Neural cell (in vitro differentiated cells): ENCODE measurements around the gene DAND5.

Experiments
- CTCF ChIP-seq: fragments of 450-650 bp; IDR thresholded peaks from 2 replicates; pipeline ENCODE4 v1.5.1; 2014; ENCODE audit warnings: antibody characterized with exemption, mild to moderate bottlenecking, moderate library complexity; ENCODE audit not compliant: poor library complexity, severe bottlenecking
- EP300 ChIP-seq: fragments of 450-650 bp; conservative IDR thresholded peaks from 2 replicates; pipeline ENCODE4 v1.6.1; 2014; ENCODE audit warnings: antibody characterized with exemption, mild to moderate bottlenecking, moderate library complexity; ENCODE audit not compliant: poor library complexity, severe bottlenecking
- EZH2 ChIP-seq: fragments of 200-600, 300-800 bp; shearing (Covaris generic), sonication (generic); IDR thresholded peaks from 2 replicates; pipeline ENCODE4 v1.6.1; 2014; ENCODE audit warnings: antibody characterized with exemption, low read length, borderline replicate concordance, mild to moderate bottlenecking; ENCODE audit not compliant: insufficient read depth, poor library complexity, severe bottlenecking
- MXI1 ChIP-seq: fragments of 450-650 bp; conservative IDR thresholded peaks from 2 replicates; pipeline ENCODE4 v1.6.1; 2014; ENCODE audit warnings: antibody characterized with exemption, mild to moderate bottlenecking; ENCODE audit not compliant: poor library complexity, severe bottlenecking
- POLR2AphosphoS5 ChIP-seq: IDR thresholded peaks from 2 replicates; pipeline ENCODE4 v1.6.1; 2012
- RAD21 ChIP-seq: fragments of 450-650 bp; conservative IDR thresholded peaks from 2 replicates; pipeline ENCODE4 v1.6.1; 2014; ENCODE audit warnings: antibody characterized with exemption, mild to moderate bottlenecking, moderate library complexity
- REST ChIP-seq: IDR thresholded peaks from 2 replicates; pipeline ENCODE4 v1.6.1; 2012; ENCODE audit warnings: borderline replicate concordance
- TAF1 ChIP-seq: IDR thresholded peaks from 2 replicates; pipeline ENCODE4 v1.6.1; 2012; ENCODE audit warnings: low read depth

GRCh38 chr19:12975221-12975741, 5.9 kb downstream of the DAND5 start:
- TF ChIP-seq POLR2AphosphoS5 (no peak), CTCF (no peak), EZH2 (no peak), EP300 (no peak), RAD21 (no peak), MXI1 (no peak), REST (no peak), TAF1 (no peak)
